C4-2B (cell line): ENCODE measurements around the gene SULT6B1.

ENCODE experiments used
- ZFX ChIP-seq: fragments of 450-650 bp; IDR thresholded peaks from 2 replicates; pipeline ENCODE4 v1.6.1; 2017
- TF ChIP-seq, protein P1 (sequence below): fragments of 450-650 bp; conservative IDR thresholded peaks from 2 replicates; pipeline ENCODE4 v1.5.1; 2017; ENCODE audit warnings: mild to moderate bottlenecking

DNA sequence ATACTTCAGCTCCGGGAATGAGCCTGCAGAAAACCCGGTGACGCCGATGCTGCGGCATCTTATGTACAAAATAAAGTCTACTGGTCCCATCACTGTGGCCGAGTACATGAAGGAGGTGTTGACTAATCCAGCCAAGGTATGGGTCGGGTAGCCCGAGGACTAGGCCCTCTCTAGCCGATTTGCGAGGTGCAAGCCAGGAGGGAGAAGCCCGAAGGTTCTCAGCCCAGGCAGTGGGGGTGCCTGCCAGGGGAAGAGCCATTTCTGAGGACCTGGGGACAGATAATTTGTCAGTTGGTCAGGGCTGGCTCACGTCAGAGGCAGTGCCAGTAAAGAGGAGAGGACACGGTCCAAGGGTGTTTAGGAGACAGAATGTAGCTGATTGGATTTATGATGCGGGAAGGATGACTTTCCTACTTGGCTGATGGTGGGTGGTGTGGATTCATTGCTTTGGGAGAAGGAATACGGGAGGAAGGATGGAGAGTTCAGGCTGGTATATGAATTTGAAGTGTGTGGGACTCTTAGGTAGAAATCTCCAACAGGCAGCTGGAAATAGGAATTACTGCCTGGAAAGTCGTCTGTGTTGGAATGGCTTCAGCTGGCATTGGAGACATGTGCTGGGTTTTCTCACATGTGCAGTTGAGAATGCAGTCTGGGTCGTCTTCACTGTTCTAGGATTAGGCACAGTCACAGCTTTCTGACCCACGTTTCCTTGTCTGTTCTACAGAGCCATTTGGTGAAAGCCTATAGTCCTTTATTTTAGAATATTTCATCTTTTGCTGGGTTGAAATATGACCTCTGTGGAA is 43.9 kb upstream of the SULT6B1 start:
- TF ChIP-seq, protein P1, sequence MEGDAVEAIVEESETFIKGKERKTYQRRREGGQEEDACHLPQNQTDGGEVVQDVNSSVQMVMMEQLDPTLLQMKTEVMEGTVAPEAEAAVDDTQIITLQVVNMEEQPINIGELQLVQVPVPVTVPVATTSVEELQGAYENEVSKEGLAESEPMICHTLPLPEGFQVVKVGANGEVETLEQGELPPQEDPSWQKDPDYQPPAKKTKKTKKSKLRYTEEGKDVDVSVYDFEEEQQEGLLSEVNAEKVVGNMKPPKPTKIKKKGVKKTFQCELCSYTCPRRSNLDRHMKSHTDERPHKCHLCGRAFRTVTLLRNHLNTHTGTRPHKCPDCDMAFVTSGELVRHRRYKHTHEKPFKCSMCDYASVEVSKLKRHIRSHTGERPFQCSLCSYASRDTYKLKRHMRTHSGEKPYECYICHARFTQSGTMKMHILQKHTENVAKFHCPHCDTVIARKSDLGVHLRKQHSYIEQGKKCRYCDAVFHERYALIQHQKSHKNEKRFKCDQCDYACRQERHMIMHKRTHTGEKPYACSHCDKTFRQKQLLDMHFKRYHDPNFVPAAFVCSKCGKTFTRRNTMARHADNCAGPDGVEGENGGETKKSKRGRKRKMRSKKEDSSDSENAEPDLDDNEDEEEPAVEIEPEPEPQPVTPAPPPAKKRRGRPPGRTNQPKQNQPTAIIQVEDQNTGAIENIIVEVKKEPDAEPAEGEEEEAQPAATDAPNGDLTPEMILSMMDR: no peak
- TF ChIP-seq ZFX: no peak
